ENCODE data around the gene FAM156B. TPM values are rescaled to one million over a fixed set of nuclear protein-coding genes. Genes with fewer than 3 reads are reported as not detected.
"Not testable (repeated sequence)": the region's sequence is repeated elsewhere in the genome, so short reads cannot be mapped to it uniquely, and the experiment has no call there.

FAM156B gene
- total RNA-seq = 10 to 100 TPM; 21.6 to 55.9 (median 37.1) TPM

GRCh38 chrX:52896855-52897709 lies at the start of gene FAM156B:
Gene FAM156B (plus strand): TSS chrX:52897330. CDS start chrX:52907226, 9,896 bp downstream.
- not testable (repeated sequence) for TF ChIP-seq CTCF (IDR thresholded peaks at IDR 0.05; ENCODE audit: low read depth)

GRCh38 chrX:52852110-52852860 lies 44.8 kb upstream of the FAM156B start:
- TF ChIP-seq CTCF (IDR thresholded peaks at IDR 0.05; ENCODE audit: low read depth) = no peak

GRCh38 chrX:52865343-52865998 lies 31.7 kb upstream of the FAM156B start:
- no peak for TF ChIP-seq CTCF (IDR thresholded peaks at IDR 0.05; ENCODE audit: low read depth)

- no peak for TF ChIP-seq CTCF (IDR thresholded peaks at IDR 0.05; ENCODE audit: low read depth)
Observed at GRCh38 chrX:52867610-52868348, 29.4 kb upstream of the FAM156B start, which contains the start of gene XAGE3. Gene XAGE3 (minus strand): TSS chrX:52868083. CDS start chrX:52867133, 950 bp downstream.

GRCh38 chrX:52870046-52870445 lies 27.1 kb upstream of the FAM156B start:
- TF ChIP-seq CTCF (IDR thresholded peaks at IDR 0.05; ENCODE audit: low read depth) = no peak

GRCh38 chrX:52874661-52875060 lies 22.5 kb upstream of the FAM156B start:
- TF ChIP-seq CTCF (IDR thresholded peaks at IDR 0.05; ENCODE audit: low read depth) = no peak

Measured in subcutaneous adipose tissue (tissue), 4 donors.